ENCODE data around the gene JAZF1. TPM values are rescaled to one million over a fixed set of nuclear protein-coding genes. Genes with fewer than 3 reads are reported as not detected.

JAZF1 gene
- total and polyA plus RNA-seq, 9 of the 15 experiments (the other 6 are each of a cell fraction or from before 2014, with no cell fraction given): 0.04 to 0.64 (median 0.11) TPM; not detected in 3

GRCh38 chr7:28062197-28062991 lies 118.2 kb downstream of the JAZF1 start:
- ChIA-PET CTCF (ENCODE audit: low intra/inter-chr PET ratio) (interaction anchor here (1.0 to 1.4 kb wide), 2 partner anchors 16 to 210 kb away, joined by 3 to 5 read pairs; no protein-coding TSS in a partner anchor), POLR2A (interaction anchor here (0.6 to 1.3 kb wide), 5 partner anchors 12 to 167 kb away, joined by 3 to 4 read pairs (median 3); no protein-coding TSS in a partner anchor)
- H3K27me3 ChIP-seq (ENCODE audit: control insufficient read depth in 2 of 2, insufficient read depth in 2 of 2, low read length in 2 of 2): peaks cover 0 to 7% of the 10 kb centered on the region in 2 experiments; a peak in 1 of 5 replicates
- H3K4me1 ChIP-seq (replicated peaks in 1 of 2; ENCODE audit: control insufficient read depth in 2 of 2, insufficient read depth in 2 of 2, low read length in 2 of 2): no peaks in the 10 kb centered on the region
- no peaks in the 10 kb centered on the region for H3K9me1 ChIP-seq (ENCODE audit: control insufficient read depth, insufficient read depth, low read length)
- H3K9me3 ChIP-seq (replicated peaks; ENCODE audit: control insufficient read depth, insufficient read depth, low read depth, low read length): no peaks in the 10 kb centered on the region
- intact Hi-C loops (cut with micrococcal nuclease): loop anchor here (2.0 kb wide), 1 partner anchor 16 kb away; no protein-coding TSS in a partner anchor
- DNase-seq (ENCODE audit: extremely low read depth in 1 of 4, low spot score in 3 of 4) (peak; percentile 8 to 65 (median 28)), FAIRE-seq (peak; percentile 91), ATAC-seq (peak; percentile 99)
- H3K79me2 ChIP-seq (ENCODE audit: control insufficient read depth, insufficient read depth, low read length): no peaks in the 10 kb centered on the region
- no peaks in the 10 kb centered on the region for H4K20me1 ChIP-seq (replicated peaks; ENCODE audit: control insufficient read depth, insufficient read depth, low read length)
- no peaks in the 10 kb centered on the region for H3K36me3 ChIP-seq (ENCODE audit: control insufficient read depth, insufficient read depth, low read length)
- WGBS (ENCODE audit: insufficient coverage, low coverage, missing lambda C conversion rate): 21% methylated on average over 12 of the region's 12 CpGs
- no peak overlapping the region for H3K4me2 ChIP-seq (ENCODE audit: insufficient read depth, low read length)
- H2AFZ ChIP-seq (ENCODE audit: low read depth, low read length): no peak overlapping the region
- BruUV-seq (replicated peaks): no TSS peak
- in situ Hi-C loops (cut with MboI): no loop called here
- H3K27ac ChIP-seq (ENCODE audit: extremely low read depth, low read depth, low read length): no peak overlapping the region
- H3K9ac ChIP-seq (ENCODE audit: insufficient read depth in 1 of 2, low read depth in 2 of 2, low read length in 2 of 2): no peak overlapping the region
- H3K4me3 ChIP-seq: no peak overlapping the region
- TF ChIP-seq BMI1 (IDR thresholded peaks at IDR 0.05; ENCODE audit: low read length) (0 out of 2 replicates have a peak, but pooled peaks have one; percentile 61), ATF1 (CRISPR knock-in tag; IDR thresholded peaks at IDR 0.05) (no peak), ATF1 (tag; IDR thresholded peaks at IDR 0.05) (0 out of 2 replicates have a peak, but pooled peaks have one; percentile 26), SMC3 (conservative IDR thresholded peaks at IDR 0.05; ENCODE audit: insufficient read depth, low read depth, low read length) (peak; percentile 28; the same call in 1 of the 2 replicates), RAD21 (CRISPR knock-in tag; conservative IDR thresholded peaks at IDR 0.05 in 1 of 2, IDR thresholded peaks at IDR 0.05 in 1 of 2) (peak; percentile 36 to 64; a peak in 3 of 4 replicates), JUND (IDR thresholded peaks at IDR 0.05; ENCODE audit: borderline replicate concordance, low read depth, low read length) (0 out of 2 replicates have a peak, but pooled peaks have one; percentile 35), JUND (tag; IDR thresholded peaks at IDR 0.05; ENCODE audit: borderline replicate concordance, low read depth, low read length) (no peak), HMG20A (CRISPR knock-in tag; conservative IDR thresholded peaks at IDR 0.05) (no peak)
- TF ChIP-seq, protein P1, sequence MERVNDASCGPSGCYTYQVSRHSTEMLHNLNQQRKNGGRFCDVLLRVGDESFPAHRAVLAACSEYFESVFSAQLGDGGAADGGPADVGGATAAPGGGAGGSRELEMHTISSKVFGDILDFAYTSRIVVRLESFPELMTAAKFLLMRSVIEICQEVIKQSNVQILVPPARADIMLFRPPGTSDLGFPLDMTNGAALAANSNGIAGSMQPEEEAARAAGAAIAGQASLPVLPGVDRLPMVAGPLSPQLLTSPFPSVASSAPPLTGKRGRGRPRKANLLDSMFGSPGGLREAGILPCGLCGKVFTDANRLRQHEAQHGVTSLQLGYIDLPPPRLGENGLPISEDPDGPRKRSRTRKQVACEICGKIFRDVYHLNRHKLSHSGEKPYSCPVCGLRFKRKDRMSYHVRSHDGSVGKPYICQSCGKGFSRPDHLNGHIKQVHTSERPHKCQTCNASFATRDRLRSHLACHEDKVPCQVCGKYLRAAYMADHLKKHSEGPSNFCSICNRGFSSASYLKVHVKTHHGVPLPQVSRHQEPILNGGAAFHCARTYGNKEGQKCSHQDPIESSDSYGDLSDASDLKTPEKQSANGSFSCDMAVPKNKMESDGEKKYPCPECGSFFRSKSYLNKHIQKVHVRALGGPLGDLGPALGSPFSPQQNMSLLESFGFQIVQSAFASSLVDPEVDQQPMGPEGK (CRISPR knock-in tag; IDR thresholded peaks at IDR 0.05; ENCODE audit: borderline replicate concordance): no peak
- TF ChIP-seq, protein P2, sequence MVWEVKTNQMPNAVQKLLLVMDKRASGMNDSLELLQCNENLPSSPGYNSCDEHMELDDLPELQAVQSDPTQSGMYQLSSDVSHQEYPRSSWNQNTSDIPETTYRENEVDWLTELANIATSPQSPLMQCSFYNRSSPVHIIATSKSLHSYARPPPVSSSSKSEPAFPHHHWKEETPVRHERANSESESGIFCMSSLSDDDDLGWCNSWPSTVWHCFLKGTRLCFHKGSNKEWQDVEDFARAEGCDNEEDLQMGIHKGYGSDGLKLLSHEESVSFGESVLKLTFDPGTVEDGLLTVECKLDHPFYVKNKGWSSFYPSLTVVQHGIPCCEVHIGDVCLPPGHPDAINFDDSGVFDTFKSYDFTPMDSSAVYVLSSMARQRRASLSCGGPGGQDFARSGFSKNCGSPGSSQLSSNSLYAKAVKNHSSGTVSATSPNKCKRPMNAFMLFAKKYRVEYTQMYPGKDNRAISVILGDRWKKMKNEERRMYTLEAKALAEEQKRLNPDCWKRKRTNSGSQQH (CRISPR knock-in tag; IDR thresholded peaks at IDR 0.05): no peak
- TF ChIP-seq, protein P3, sequence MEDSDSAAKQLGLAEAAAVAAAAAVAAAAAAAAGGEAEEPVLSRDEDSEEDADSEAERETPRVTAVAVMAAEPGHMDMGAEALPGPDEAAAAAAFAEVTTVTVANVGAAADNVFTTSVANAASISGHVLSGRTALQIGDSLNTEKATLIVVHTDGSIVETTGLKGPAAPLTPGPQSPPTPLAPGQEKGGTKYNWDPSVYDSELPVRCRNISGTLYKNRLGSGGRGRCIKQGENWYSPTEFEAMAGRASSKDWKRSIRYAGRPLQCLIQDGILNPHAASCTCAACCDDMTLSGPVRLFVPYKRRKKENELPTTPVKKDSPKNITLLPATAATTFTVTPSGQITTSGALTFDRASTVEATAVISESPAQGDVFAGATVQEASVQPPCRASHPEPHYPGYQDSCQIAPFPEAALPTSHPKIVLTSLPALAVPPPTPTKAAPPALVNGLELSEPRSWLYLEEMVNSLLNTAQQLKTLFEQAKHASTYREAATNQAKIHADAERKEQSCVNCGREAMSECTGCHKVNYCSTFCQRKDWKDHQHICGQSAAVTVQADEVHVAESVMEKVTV (CRISPR knock-in tag; IDR thresholded peaks at IDR 0.05): 0 out of 2 replicates have a peak, but pooled peaks have one; percentile 12
- TF ChIP-seq, protein P4, sequence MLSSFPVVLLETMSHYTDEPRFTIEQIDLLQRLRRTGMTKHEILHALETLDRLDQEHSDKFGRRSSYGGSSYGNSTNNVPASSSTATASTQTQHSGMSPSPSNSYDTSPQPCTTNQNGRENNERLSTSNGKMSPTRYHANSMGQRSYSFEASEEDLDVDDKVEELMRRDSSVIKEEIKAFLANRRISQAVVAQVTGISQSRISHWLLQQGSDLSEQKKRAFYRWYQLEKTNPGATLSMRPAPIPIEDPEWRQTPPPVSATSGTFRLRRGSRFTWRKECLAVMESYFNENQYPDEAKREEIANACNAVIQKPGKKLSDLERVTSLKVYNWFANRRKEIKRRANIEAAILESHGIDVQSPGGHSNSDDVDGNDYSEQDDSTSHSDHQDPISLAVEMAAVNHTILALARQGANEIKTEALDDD (IDR thresholded peaks at IDR 0.05): peak; percentile 68

All from K562 (cell line).